Thyroid gland (tissue), 4 donors: ENCODE measurements around the gene IFNA16. TPM values are rescaled to one million over a fixed set of nuclear protein-coding genes. Genes with fewer than 3 reads are reported as not detected.
A peak's percentile ranks its signal among the peaks of the same experiment; 100 is the strongest.
"Not testable (repeated sequence)": the region's sequence is repeated elsewhere in the genome, so short reads cannot be mapped to it uniquely, and the experiment has no call there.

Experiments used
- DNase-seq, 2 donors: peaks; one replicate each; pipeline ENCODE4 v3.0.0-alpha.2; 2019
- H3K27ac ChIP-seq, 3 donors: fragments of 200-600 bp; sonication (generic); 1 replicate in 2 of 3; 2 replicates in 1 of 3; pipeline ENCODE4 v1.5.1; 2016 to 2019; ENCODE audit warnings: mild to moderate bottlenecking in 1 of 3, moderate library complexity in 1 of 3
- H3K27me3 ChIP-seq: fragments of 200-600 bp; sonication (generic); one replicate; pipeline ENCODE4 v1.5.1; 2019
- H3K36me3 ChIP-seq, 2 donors: fragments of 200-600 bp; sonication (generic); one replicate each; pipeline ENCODE4 v1.5.1; 2016 to 2019
- H3K4me1 ChIP-seq, 2 donors: fragments of 200-600 bp; sonication (generic); one replicate each; pipeline ENCODE4 v1.5.1; 2017 to 2019
- H3K4me3 ChIP-seq, 3 donors: fragments of 200-600 bp; sonication (generic); replicated peaks in 1 of 3; 1 replicate in 2 of 3; 2 replicates in 1 of 3; pipeline ENCODE4 v1.5.1; 2016; ENCODE audit warnings: mild to moderate bottlenecking in 1 of 3
- H3K9me3 ChIP-seq: fragments of 200-600 bp; sonication (generic); one replicate; pipeline ENCODE4 v1.5.1; 2017
- CTCF ChIP-seq, 6 experiments: fragments of 200-600 bp in 3 of 6; fragments of 450-650 bp in 3 of 6; sonication (generic) in 3 of 6; IDR thresholded peaks; one replicate each; pipeline ENCODE4 v1.5.1; 2016 to 2019; ENCODE audit warnings: antibody characterized with exemption in 6 of 6, mild to moderate bottlenecking in 2 of 6, inconsistent platforms in 1 of 6, moderate library complexity in 1 of 6
- POLR2A ChIP-seq, 2 donors: fragments of 450-650 bp; IDR thresholded peaks; one replicate each; pipeline ENCODE4 v1.6.1; 2017; ENCODE audit warnings: antibody characterized with exemption in 2 of 2, mild to moderate bottlenecking in 2 of 2, moderate library complexity in 1 of 2
- WGBS, 2 donors: methylation state at CpG; one replicate each; pipeline ENCODE4 v1.1.5; 2017; 5-methylcytosine and 5-hydroxymethylcytosine counted together
- intact Hi-C: fragments of 100-400 bp; cut with DNase I; formaldehyde crosslinking; loops from one replicate; pipeline ENCODE4 v1.15.1; 2023
- total RNA-seq, 4 donors: library from RNA; depleted of rRNA; stranded (reverse); fragments of >200 nt; gene quantifications; one replicate each; pipeline ENCODE4 v1.2.3, GENCODE V29; 2016

The IFNA16 gene
- total RNA-seq = not detected

DNA sequence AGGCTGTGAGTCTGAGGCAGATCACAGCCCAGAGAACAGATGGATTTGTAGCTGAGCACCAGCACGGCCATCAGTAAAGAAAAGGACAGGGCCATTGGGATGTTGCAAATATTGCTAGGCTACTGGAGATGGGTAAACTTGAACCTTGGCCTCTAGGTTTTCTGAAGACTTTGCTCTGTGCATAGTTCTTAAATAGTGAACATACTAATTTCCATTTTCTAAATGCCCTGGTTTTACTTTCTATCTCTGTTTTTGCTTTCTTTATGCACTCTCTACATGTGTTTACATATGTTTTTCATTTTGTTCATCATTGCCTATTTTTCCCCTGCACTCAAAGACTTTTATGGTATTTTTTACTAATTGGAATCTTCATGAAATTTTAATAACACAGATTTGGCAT, at the start of gene IFNA16:
IFNA16 (minus strand) TSS at position 101 of the 400 bp plus-strand sequence; CDS start at position 95, 6 bp downstream.
- H3K27ac ChIP-seq, intact Hi-C loops, H3K9me3 ChIP-seq, DNase-seq, H3K36me3 ChIP-seq, H3K27me3 ChIP-seq, H3K4me3 ChIP-seq, H3K4me1 ChIP-seq: not testable (repeated sequence)
- WGBS, 2 donors = 100% methylated on average over 1 of the region's 1 CpG

GRCh38 chr9:21265421-21266189, 48.5 kb upstream of the IFNA16 start:
- DNase-seq = peak; percentile 5
- no peaks in the 10 kb centered on the region for H3K27me3 ChIP-seq
- H3K4me3 ChIP-seq = no peak overlapping the region
- TF ChIP-seq CTCF (IDR thresholded peaks at IDR 0.05) = no peak
- no peak for TF ChIP-seq POLR2A (IDR thresholded peaks at IDR 0.05)
- no peak overlapping the region for H3K27ac ChIP-seq
- peaks cover 16 to 18% of the 10 kb centered on the region in 2 donors for H3K4me1 ChIP-seq
- no peaks in the 10 kb centered on the region for H3K36me3 ChIP-seq
- 27 to 54% methylated on average over 1 of the region's 1 CpG for WGBS, 2 donors
- H3K9me3 ChIP-seq = no peaks in the 10 kb centered on the region
- intact Hi-C loops = no loop called here

DNA sequence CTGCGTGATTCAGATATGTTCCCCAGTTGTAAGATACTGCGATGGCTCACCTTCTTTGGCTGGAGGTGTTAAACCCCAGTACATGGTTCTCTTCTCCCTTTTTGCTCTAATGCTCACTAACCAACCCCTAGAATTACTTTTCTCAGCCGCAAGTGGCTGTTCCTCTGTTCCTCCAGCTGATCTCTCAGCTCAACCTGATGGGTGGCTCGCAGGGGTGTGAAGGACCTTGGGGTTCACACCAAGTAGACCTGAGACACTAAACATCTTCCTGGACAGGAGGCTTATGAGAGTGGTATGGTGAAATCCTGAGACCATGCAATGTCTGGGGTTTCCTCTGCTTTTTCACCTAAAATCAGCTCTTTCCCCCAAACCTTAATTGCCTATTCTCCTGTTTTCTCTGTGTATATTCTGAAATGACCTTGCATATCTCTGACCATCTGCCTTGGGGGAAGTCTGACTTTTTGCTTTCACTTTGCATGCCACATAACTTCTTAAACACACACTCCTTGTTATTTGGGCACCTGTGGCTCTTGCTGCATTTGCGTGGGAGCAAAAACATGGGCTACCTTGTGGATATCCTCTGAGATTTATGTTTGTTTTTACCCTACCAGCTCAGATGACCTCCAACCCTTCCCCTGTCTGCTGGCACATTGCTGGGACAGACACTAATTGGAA, 38.6 kb upstream of the IFNA16 start:
- Histone ChIP-seq H3K27me3 (no peaks in the 10 kb centered on the region), H3K9me3 (no peaks in the 10 kb centered on the region), H3K4me1 (no peaks in the 10 kb centered on the region), H3K27ac (no peak overlapping the region), H3K36me3 (no peaks in the 10 kb centered on the region), H3K4me3 (no peak overlapping the region)
- TF ChIP-seq CTCF (IDR thresholded peaks at IDR 0.05) (no peak), POLR2A (IDR thresholded peaks at IDR 0.05) (no peak)
- intact Hi-C loops = loop anchor here (10.0 kb wide), 2 partner anchors 59 to 139 kb away; no protein-coding TSS in a partner anchor
- WGBS, 2 donors = 73 to 94% methylated on average over 5 of the region's 5 CpGs
- DNase-seq = no peak

DNA sequence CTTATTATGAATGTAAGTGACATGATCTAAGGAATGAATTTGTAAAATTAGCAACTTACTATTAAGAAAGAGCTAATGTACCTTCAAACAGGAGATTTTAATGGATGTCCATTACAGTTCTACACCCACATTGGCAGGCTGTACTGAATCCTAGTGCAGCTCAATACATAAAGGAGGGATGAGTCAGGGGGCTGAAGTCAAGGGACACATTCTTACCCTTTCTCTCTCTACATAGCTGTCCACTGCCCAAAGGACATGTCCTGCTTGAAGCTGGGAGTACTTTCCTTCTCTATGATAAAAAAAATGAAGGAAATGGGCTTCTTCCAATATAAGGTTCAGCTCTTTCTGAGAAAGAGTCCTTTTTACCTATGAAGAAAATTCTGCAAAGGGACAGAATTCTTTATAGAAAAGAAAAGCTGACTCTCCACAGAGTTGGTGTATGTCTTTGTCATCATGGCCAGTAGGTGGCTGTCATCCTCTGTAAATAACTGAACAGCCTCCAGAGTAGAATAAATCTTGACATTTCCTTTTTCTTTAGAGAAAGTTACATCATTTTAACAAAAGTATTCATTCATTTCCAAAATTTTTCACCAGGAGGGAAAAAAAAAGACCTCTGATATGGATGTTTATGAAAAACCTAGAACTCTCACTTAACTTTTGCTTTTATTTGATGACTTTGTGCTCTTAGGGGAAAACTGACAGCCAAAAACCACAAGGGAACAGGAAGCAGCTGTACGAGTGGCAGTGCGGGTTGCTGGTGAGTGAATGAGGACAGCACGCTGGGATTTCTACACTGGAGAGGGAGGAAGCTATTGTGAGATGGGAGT, 35.8 kb upstream of the IFNA16 start:
- H3K27me3 ChIP-seq = no peaks in the 10 kb centered on the region
- peak in 5 of 6 experiments; percentile 27 to 75 (median 62) for TF ChIP-seq CTCF (IDR thresholded peaks at IDR 0.05)
- TF ChIP-seq POLR2A (IDR thresholded peaks at IDR 0.05) = no peak
- H3K4me1 ChIP-seq = no peaks in the 10 kb centered on the region
- no peak overlapping the region for H3K4me3 ChIP-seq
- intact Hi-C loops = loop anchor here (10.0 kb wide), 2 partner anchors 62 to 142 kb away; no protein-coding TSS in a partner anchor
- H3K9me3 ChIP-seq = no peaks in the 10 kb centered on the region
- no peak overlapping the region for H3K27ac ChIP-seq
- no peaks in the 10 kb centered on the region for H3K36me3 ChIP-seq
- WGBS, 2 donors = 3 to 4% methylated on average over 3 of the region's 3 CpGs
- DNase-seq = peak; percentile 26 to 27

DNA sequence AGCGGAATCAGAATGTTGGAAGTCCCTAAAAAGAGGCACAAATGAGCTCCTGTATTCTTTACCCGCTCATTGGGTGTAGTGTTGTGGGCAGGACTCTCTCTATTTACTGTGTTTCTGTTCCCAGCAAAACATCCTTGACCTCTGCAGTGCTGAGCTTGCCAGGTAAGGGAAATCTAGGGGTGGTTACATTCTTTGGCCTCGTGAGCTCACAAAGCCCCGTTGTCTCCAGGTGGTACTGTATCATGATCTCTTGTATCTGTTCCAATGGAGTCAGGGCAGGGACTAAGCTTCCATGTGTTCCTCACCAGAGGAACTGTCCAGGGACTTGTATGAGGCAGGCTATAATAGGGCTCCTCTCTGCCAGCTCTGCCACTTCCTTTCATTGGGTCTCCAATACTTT, 34.5 kb upstream of the IFNA16 start:
- no peaks in the 10 kb centered on the region for H3K36me3 ChIP-seq
- intact Hi-C loops = loop anchor here (10.0 kb wide), 2 partner anchors 63 to 143 kb away; no protein-coding TSS in a partner anchor
- no peak for DNase-seq
- TF ChIP-seq POLR2A (IDR thresholded peaks at IDR 0.05) (no peak), CTCF (IDR thresholded peaks at IDR 0.05) (no peak)
- no peaks in the 10 kb centered on the region for H3K27me3 ChIP-seq
- 73 to 83% methylated on average over 4 of the region's 4 CpGs for WGBS, 2 donors
- H3K9me3 ChIP-seq = no peaks in the 10 kb centered on the region
- no peak overlapping the region for H3K4me3 ChIP-seq
- H3K4me1 ChIP-seq = no peaks in the 10 kb centered on the region
- no peak overlapping the region for H3K27ac ChIP-seq
